Progenitor cell of endocrine pancreas (in vitro differentiated cells): ENCODE data around the gene BTK. TPM values are rescaled to one million over a fixed set of nuclear protein-coding genes. Genes with fewer than 3 reads are reported as not detected.

Source experiments
- DNase-seq: peaks from one replicate; pipeline ENCODE4 v3.0.0; 2021; ENCODE audit warnings: low spot score; ENCODE audit not compliant: unreplicated experiment
- H3K27ac Mint-ChIP-seq: 2 replicates; pipeline ENCODE4 v1.8.0; 2021; ENCODE audit warnings: mild to moderate bottlenecking, moderate library complexity, mixed read lengths
- H3K27me3 Mint-ChIP-seq: 2 replicates; pipeline ENCODE4 v1.8.0; 2021; ENCODE audit warnings: mixed read lengths
- H3K36me3 Mint-ChIP-seq: 2 replicates; pipeline ENCODE4 v1.8.0; 2022; ENCODE audit warnings: mixed read lengths; ENCODE audit not compliant: insufficient read depth
- H3K4me1 Mint-ChIP-seq: 2 replicates; pipeline ENCODE4 v1.8.0; 2021; ENCODE audit warnings: low read depth, mixed read lengths
- H3K4me3 Mint-ChIP-seq: 2 replicates; pipeline ENCODE4 v1.8.0; 2021; ENCODE audit warnings: low read depth, mild to moderate bottlenecking, moderate library complexity, mixed read lengths
- H3K9me3 Mint-ChIP-seq: 2 replicates; pipeline ENCODE4 v1.8.0; 2021; ENCODE audit warnings: low read depth, mixed read lengths
- total RNA-seq: library from RNA; stranded (reverse); gene quantifications from 2 replicates; pipeline ENCODE4 v1.2.1, GENCODE V29; 2021
- TF ChIP-seq, protein P1 (sequence below): fragments of 200-600 bp; sonication (generic); IDR thresholded peaks from one replicate; pipeline ENCODE4 v1.5.0; 2021; ENCODE audit warnings: antibody characterized with exemption, mild to moderate bottlenecking; ENCODE audit not compliant: unreplicated experiment

BTK gene
- total RNA-seq, 1 donor from 2014 or later, result not detected

DNA sequence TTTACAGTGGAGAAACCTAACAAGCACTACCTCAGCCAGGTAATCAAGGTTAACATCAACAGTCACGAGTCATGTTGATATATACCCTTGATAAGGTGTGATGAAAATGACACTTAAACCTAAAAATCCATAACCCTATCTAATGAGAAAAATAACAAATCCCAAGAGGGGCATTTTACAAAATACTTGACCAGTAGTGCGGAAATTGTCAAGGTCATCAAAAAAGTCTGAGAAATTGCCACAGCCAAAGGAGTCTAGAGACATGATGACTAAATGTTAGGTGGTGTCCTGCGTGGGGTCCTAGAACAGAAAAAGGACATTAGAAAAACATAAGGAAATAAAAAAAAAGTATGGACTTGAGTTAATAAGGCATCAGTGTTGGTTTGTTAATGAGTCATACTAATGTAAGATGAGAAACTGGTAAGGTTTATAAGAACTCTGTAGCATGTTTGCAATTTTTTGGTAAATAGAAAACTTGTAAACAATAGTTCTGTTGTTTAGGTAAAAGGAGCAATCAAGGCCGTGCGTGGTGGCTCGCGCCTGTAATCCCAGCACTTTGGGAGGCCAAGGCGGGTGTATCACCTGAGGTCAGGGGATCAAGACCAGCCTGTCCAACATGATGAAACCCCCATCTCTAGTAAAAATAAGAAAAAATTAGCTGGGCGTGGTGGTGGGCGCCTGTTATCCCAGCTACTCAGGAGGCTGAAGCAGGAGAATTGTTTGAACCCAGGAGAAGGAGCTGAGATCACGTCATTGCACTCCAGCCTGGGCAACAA lies 7.7 kb upstream of the BTK start:
- Mint-ChIP-seq H3K4me1 (peaks cover 3% of the 10 kb centered on the region), H3K27ac (peak overlapping the region; percentile 29), H3K36me3 (peaks cover 9% of the 10 kb centered on the region), H3K9me3 (peaks cover 3% of the 10 kb centered on the region), H3K27me3 (no peaks in the 10 kb centered on the region), H3K4me3 (no peak overlapping the region)
- no peak for DNase-seq
- TF ChIP-seq, protein P1, sequence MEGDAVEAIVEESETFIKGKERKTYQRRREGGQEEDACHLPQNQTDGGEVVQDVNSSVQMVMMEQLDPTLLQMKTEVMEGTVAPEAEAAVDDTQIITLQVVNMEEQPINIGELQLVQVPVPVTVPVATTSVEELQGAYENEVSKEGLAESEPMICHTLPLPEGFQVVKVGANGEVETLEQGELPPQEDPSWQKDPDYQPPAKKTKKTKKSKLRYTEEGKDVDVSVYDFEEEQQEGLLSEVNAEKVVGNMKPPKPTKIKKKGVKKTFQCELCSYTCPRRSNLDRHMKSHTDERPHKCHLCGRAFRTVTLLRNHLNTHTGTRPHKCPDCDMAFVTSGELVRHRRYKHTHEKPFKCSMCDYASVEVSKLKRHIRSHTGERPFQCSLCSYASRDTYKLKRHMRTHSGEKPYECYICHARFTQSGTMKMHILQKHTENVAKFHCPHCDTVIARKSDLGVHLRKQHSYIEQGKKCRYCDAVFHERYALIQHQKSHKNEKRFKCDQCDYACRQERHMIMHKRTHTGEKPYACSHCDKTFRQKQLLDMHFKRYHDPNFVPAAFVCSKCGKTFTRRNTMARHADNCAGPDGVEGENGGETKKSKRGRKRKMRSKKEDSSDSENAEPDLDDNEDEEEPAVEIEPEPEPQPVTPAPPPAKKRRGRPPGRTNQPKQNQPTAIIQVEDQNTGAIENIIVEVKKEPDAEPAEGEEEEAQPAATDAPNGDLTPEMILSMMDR, result no peak

DNA sequence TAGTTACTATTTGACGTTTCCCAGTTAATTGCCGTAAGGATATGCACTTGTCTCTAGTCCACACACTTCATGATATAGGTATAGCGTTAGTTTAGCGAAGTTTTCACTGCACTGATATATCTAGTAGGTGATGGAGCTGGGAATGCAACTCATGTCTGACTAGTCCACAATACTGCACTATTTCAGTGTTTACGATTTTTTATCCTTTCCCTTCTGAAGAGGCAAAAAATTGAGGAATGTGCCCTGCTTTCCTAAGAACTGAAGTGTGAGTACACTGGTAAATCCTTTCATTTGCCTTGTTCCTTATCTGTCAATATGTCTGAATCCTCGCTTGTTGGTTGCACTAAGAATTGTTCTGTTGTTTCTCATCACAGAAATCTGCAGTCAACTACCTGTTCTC lies 5.8 kb upstream of the BTK start:
- Mint-ChIP-seq H3K4me3 (peak overlapping the region; percentile 96), H3K9me3 (peaks cover 3% of the 10 kb centered on the region), H3K27me3 (no peaks in the 10 kb centered on the region), H3K36me3 (peaks cover 9% of the 10 kb centered on the region), H3K27ac (peak overlapping the region; percentile 99), H3K4me1 (peaks cover 3% of the 10 kb centered on the region)
- no peak for DNase-seq
- TF ChIP-seq, protein P1, result no peak

DNA sequence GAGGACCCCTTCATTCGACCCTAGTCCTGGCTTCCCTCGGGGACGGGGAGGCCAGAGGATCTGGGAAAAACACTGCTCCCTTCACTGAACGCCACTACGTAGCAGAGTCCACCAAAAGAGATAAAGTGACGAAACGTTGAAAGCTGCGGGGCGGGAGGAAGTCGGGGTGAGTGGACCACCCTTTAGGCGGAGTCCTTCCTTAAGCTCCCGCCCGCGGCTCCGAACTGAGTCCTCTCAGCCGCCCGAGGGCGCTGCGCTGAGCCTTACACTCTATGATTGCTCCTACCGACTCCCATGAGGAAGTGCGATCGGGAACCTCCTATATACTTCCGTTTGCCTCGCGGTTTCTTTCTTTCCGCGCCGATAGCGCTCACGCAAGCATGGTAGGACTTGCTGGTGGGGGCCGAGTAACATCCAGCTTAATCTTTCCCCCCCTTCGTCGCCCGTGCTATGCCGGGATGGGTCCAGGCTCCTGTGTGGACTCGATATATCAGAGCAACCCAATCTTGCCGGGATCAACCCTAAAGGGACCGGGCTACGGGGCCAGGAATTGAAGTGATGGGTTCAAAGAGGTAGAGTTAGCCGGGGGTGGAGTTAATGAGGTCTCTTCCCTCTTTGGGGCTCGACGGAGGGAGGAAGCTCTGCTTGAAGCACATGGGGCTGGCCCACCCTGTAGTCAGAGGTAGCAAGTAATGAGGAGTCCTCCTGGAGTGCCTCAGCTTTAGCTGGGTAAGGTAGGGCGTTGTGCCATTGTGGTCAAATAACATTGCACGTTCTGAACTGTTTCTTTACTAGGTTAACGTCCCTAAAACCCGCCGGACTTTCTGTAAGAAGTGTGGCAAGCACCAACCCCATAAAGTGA lies 4.9 kb upstream of the BTK start, which contains the start of gene RPL36A:
Gene RPL36A (plus strand): TSS at position 348 of the 862 bp plus-strand sequence. CDS start 33 bp downstream, at position 381.
- Mint-ChIP-seq H3K27ac (peak within 1 kb of the TSS; percentile 99), H3K4me3 (peak within 1 kb of the TSS; percentile 96), H3K4me1 (peaks cover 3% of the 10 kb centered on the region), H3K9me3 (peaks cover 6% of the 10 kb centered on the region), H3K27me3 (no peaks in the 10 kb centered on the region), H3K36me3 (peaks cover 9% of the 10 kb centered on the region)
- DNase-seq, result peak; percentile 66
- TF ChIP-seq, protein P1, result peak; percentile 72

DNA sequence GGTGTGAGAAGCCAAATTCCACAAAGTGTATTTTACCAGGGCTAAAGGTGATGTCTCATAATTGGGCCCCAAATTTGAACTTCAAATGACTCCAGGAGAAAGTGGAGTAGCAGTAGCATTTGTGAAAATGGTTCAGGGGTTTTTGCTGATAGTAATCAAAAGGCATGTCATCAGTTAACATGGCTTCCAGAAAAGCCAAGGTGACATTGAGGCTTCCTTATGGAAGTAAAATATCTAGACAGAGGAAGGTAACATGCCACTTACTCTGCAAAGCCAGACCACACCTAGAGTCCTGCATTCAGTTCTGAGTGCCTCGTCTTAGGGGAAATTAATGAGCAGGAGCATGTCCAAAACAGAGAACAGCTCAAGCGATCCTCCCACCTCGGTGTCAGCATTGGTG lies 2.6 kb upstream of the BTK start:
- H3K4me1 Mint-ChIP-seq, result peaks cover 3% of the 10 kb centered on the region
- no peaks in the 10 kb centered on the region for H3K27me3 Mint-ChIP-seq
- no peak for DNase-seq
- no peak overlapping the region for H3K27ac Mint-ChIP-seq
- no peak overlapping the region for H3K4me3 Mint-ChIP-seq
- peaks cover 8% of the 10 kb centered on the region for H3K36me3 Mint-ChIP-seq
- peaks cover 6% of the 10 kb centered on the region for H3K9me3 Mint-ChIP-seq
- TF ChIP-seq, protein P1, result no peak

DNA sequence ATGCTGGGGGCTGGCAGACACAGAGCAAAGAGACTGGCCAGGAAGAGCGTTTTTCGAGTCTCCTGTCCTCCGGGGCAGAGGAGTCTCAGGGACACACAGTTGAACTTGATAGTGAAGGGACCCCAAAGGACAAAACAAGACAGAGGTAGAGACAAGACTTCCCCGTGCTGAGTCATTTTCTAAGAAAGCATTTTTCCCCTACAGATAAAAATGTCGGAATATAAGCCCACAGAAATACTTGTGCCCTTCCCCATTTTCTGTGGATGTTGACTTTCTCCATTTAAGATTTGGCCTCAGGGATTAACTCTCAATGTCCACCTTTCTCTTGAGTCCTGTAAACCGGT lies 523 bp upstream of the BTK start:
- Mint-ChIP-seq H3K27ac (no peak overlapping the region), H3K4me1 (peaks cover under 1% of the 10 kb centered on the region), H3K4me3 (no peak overlapping the region), H3K27me3 (no peaks in the 10 kb centered on the region), H3K36me3 (peaks cover 2% of the 10 kb centered on the region), H3K9me3 (peaks cover 6% of the 10 kb centered on the region)
- TF ChIP-seq, protein P1, result no peak
- no peak for DNase-seq
